ENCODE measurements around the gene TOMM5. TPM values are rescaled to one million over a fixed set of nuclear protein-coding genes. Genes with fewer than 3 reads are reported as not detected.
A peak's percentile ranks its signal among the peaks of the same experiment; 100 is the strongest.
"Not testable (repeated sequence)": the region's sequence is repeated elsewhere in the genome, so short reads cannot be mapped to it uniquely, and the experiment has no call there.

The TOMM5 gene
- total RNA-seq, 4 donors from 2014 or later: 91.1 to 151 (median 97.9) TPM

- DNase-seq (ENCODE audit: low spot score) (no peak), ATAC-seq (ENCODE audit: low FRiP score) (no peak)
- TF ChIP-seq, protein P1, sequence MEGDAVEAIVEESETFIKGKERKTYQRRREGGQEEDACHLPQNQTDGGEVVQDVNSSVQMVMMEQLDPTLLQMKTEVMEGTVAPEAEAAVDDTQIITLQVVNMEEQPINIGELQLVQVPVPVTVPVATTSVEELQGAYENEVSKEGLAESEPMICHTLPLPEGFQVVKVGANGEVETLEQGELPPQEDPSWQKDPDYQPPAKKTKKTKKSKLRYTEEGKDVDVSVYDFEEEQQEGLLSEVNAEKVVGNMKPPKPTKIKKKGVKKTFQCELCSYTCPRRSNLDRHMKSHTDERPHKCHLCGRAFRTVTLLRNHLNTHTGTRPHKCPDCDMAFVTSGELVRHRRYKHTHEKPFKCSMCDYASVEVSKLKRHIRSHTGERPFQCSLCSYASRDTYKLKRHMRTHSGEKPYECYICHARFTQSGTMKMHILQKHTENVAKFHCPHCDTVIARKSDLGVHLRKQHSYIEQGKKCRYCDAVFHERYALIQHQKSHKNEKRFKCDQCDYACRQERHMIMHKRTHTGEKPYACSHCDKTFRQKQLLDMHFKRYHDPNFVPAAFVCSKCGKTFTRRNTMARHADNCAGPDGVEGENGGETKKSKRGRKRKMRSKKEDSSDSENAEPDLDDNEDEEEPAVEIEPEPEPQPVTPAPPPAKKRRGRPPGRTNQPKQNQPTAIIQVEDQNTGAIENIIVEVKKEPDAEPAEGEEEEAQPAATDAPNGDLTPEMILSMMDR (IDR thresholded peaks at IDR 0.05): no peak
Measured at GRCh38 chr9:37611961-37612360, 19.6 kb upstream of the TOMM5 start.

- TF ChIP-seq, protein P1 (IDR thresholded peaks at IDR 0.05): no peak
- ATAC-seq (ENCODE audit: low FRiP score): no peak
- DNase-seq (ENCODE audit: low spot score): no peak
Measured at GRCh38 chr9:37611014-37611413, 18.6 kb upstream of the TOMM5 start.

- TF ChIP-seq, protein P1 (IDR thresholded peaks at IDR 0.05): no peak
- ATAC-seq (ENCODE audit: low FRiP score) (no peak), DNase-seq (ENCODE audit: low spot score) (no peak)
Measured at GRCh38 chr9:37609735-37610397, 17.5 kb upstream of the TOMM5 start.

- no peak for ATAC-seq (ENCODE audit: low FRiP score)
Measured at GRCh38 chr9:37608250-37608649, 15.9 kb upstream of the TOMM5 start.

DNA sequence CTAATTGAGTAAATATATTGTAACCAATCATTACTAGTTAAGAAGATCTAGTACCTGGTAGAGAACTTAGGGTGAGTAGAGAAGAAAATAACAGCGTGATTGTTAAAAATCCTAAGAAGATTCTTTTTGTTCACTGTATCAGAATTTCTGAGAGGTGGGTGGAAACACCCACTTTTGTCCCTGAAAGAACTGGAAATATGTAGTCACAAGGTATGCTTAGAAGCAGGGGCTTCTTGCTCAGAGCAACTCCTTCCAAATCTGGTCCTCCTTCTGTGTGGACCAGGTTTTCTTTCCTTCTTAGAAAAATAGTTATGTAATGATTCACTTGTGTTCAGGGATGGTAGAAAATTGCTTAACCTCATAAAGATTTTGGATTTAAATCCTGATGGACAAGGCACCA lies 11.9 kb upstream of the TOMM5 start:
- no peak for ATAC-seq (ENCODE audit: low FRiP score)
- DNase-seq (ENCODE audit: low spot score): no peak
- TF ChIP-seq, protein P1 (IDR thresholded peaks at IDR 0.05): no peak

More at GRCh38 chr9:37608250-37608649, 15.9 kb upstream of the TOMM5 start:
- TF ChIP-seq, protein P1 (IDR thresholded peaks at IDR 0.05): no peak
- DNase-seq (ENCODE audit: low spot score): no peak

- peak; percentile 91 for ATAC-seq (ENCODE audit: low FRiP score)
- DNase-seq (ENCODE audit: low spot score): no peak
Measured at GRCh38 chr9:37602817-37603216, 10.4 kb upstream of the TOMM5 start.

DNA sequence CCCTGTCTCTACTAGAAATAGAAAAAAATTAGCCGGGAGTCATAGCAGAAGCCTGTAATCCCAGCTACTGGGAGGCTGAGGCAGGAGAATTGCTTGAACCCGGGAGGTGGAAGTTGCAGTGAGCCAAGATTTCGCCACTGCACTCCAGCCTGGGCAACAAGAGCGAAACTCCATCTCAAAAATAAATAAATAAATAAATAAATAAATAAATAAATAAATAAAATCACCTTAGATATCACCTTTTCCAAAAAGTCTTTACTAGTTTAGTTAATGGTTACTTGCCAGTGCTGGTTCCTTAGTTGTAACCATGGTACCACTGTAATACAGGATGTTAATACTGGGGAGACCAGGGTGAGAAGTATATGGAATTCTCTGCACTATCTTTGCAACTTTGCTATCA lies 9.7 kb upstream of the TOMM5 start:
- ATAC-seq (ENCODE audit: low FRiP score); DNase-seq (ENCODE audit: low spot score): not testable (repeated sequence)

More at GRCh38 chr9:37602817-37603216, 10.4 kb upstream of the TOMM5 start:
- TF ChIP-seq, protein P1 (IDR thresholded peaks at IDR 0.05): no peak

Data from omental fat pad (tissue), 4 donors.